Muscle of leg (tissue), 9 donors: ENCODE measurements around the gene UBE2V1. TPM values are rescaled to one million over a fixed set of nuclear protein-coding genes. Genes with fewer than 3 reads are reported as not detected.

Source experiments
- polyA plus RNA-seq, 8 donors: library from polyadenylated mRNA; unstranded; fragments of 120-200 nt; gene quantifications; one replicate each; pipeline versions ENCODE4 v1.2.1 to v1.2.3, GENCODE V29; 2013; ENCODE audit warnings: inconsistent platforms in 1 of 8, low replicate concordance in 1 of 8; ENCODE audit not compliant: insufficient read length in 8 of 8, insufficient read depth in 1 of 8
- total RNA-seq: library from RNA; stranded (reverse); fragments of 120-200 nt; gene quantifications from one replicate; pipeline ENCODE4 v1.2.4, GENCODE V29; 2013

Gene UBE2V1
- total and polyA plus RNA-seq, 9 donors = 43.3 to 131 (median 113) TPM

Other genes starting within 250 kb of the UBE2V1 start
- gene SPATA2, start 197.6 kb downstream of the UBE2V1 start, total RNA-seq = 1.9 TPM
- 1 to 10 TPM; 5.3 to 7.1 (median 6.1) TPM for gene SPATA2, start 197.6 kb downstream of the UBE2V1 start, polyA plus RNA-seq
- gene RNF114, start 176.8 kb downstream of the UBE2V1 start, total RNA-seq = 42.1 TPM
- gene RNF114, start 176.8 kb downstream of the UBE2V1 start, polyA plus RNA-seq = 10 to 100 TPM; 31.7 to 49.8 (median 39.4) TPM
- 3.8 TPM for gene SNAI1, start 130.2 kb downstream of the UBE2V1 start, total RNA-seq
- gene SNAI1, start 130.2 kb downstream of the UBE2V1 start, polyA plus RNA-seq = 10 to 100 TPM in 6 of 8 donors, 1 to 10 TPM in 2; 9.0 to 14.4 (median 11.0) TPM
- 16.8 TPM for gene PEDS1, start 40.6 kb upstream of the UBE2V1 start, total RNA-seq
- gene PEDS1, start 40.6 kb upstream of the UBE2V1 start, polyA plus RNA-seq = 10 to 100 TPM; 19.3 to 31.1 (median 24.1) TPM
- 7.3 TPM for gene CEBPB, start 77.7 kb upstream of the UBE2V1 start, total RNA-seq
- gene CEBPB, start 77.7 kb upstream of the UBE2V1 start, polyA plus RNA-seq = 10 to 100 TPM in 2 of 8 donors, 1 to 10 TPM in 6; 5.3 to 14.2 (median 8.0) TPM